Body of pancreas (tissue), 4 donors: Measurements from ENCODE around the gene DNAJC7. TPM values are rescaled to one million over a fixed set of nuclear protein-coding genes. Genes with fewer than 3 reads are reported as not detected.

ENCODE experiments used
- ATAC-seq: fragments of 150-250 bp; one replicate; pipeline ENCODE4 v1.9.1; 2016
- DNase-seq, 4 donors: peaks; one replicate each; pipeline ENCODE4 v3.0.0-alpha.2; 2019
- H3K27ac ChIP-seq, 4 donors: fragments of 200-600 bp; sonication (generic); 1 replicate in 3 of 4; 2 replicates in 1 of 4; pipeline versions ENCODE4 v1.5.1 to v1.6.1; 2016 to 2019; ENCODE audit warnings: mild to moderate bottlenecking in 1 of 4, mixed read lengths in 1 of 4, moderate library complexity in 1 of 4
- H3K27me3 ChIP-seq, 2 donors: fragments of 200-600 bp; sonication (generic); one replicate each; pipeline ENCODE4 v1.6.0; 2016; ENCODE audit warnings: mild to moderate bottlenecking in 1 of 2
- H3K36me3 ChIP-seq, 2 donors: fragments of 200-600 bp; sonication (generic); replicated peaks in 1 of 2; 2 replicates each; pipeline ENCODE4 v1.5.1; 2016; ENCODE audit warnings: low read depth in 2 of 2; ENCODE audit not compliant: insufficient read depth in 1 of 2
- H3K4me1 ChIP-seq: fragments of 200-600 bp; sonication (generic); one replicate; pipeline ENCODE4 v1.6.0; 2016
- H3K4me3 ChIP-seq, 2 donors: fragments of 200-600 bp; sonication (generic); 1 replicate in 1 of 2; 2 replicates in 1 of 2; pipeline ENCODE4 v1.5.1; 2016 to 2019
- H3K9me3 ChIP-seq, 3 donors: fragments of 200-600 bp; sonication (generic); 1 replicate in 2 of 3; 2 replicates in 1 of 3; pipeline ENCODE4 v1.5.1; 2016
- CTCF ChIP-seq, 7 experiments: fragments of 450-650 bp in 4 of 7; fragments of 200-600 bp in 3 of 7; sonication (generic) in 3 of 7; IDR thresholded peaks; one replicate each; pipeline ENCODE4 v1.5.1; 2016 to 2019; ENCODE audit warnings: antibody characterized with exemption in 7 of 7
- POLR2A ChIP-seq, 3 donors: fragments of 450-650 bp; IDR thresholded peaks; one replicate each; pipeline ENCODE4 v1.6.1; 2016; ENCODE audit warnings: antibody characterized with exemption in 3 of 3, mild to moderate bottlenecking in 2 of 3
- WGBS, 2 donors: methylation state at CpG; one replicate each; pipeline ENCODE4 v1.1.5; 2017; 5-methylcytosine and 5-hydroxymethylcytosine counted together
- intact Hi-C: fragments of 100-400 bp; cut with DNase I; formaldehyde crosslinking; loops from one replicate; pipeline ENCODE4 v1.15.1; 2023
- total RNA-seq, 2 donors: library from RNA; depleted of rRNA; stranded (reverse); fragments of >200 nt; gene quantifications; one replicate each; pipeline ENCODE4 v1.1.0, GENCODE V29; 2016

Gene DNAJC7
- total RNA-seq, 2 donors from 2014 or later, result 32.4 to 43.5 TPM

- peak; percentile 79 to 90 (median 88) for DNase-seq
- WGBS, 2 donors, result 30 to 36% methylated on average over 19 to 20 of the region's 22 CpGs
- Histone ChIP-seq H3K9me3 (no peaks in the 10 kb centered on the region), H3K36me3 (peaks cover 0 to 17% of the 10 kb centered on the region in 2 donors), H3K4me3 (no peak overlapping the region), H3K27ac (peak overlapping the region; percentile 73 to 82 (median 78)), H3K27me3 (no peaks in the 10 kb centered on the region), H3K4me1 (peaks cover 67% of the 10 kb centered on the region)
- intact Hi-C loops, result no loop called here
- TF ChIP-seq CTCF (IDR thresholded peaks at IDR 0.05), result peak in 1 of 7 experiments; percentile 10
- TF ChIP-seq POLR2A (IDR thresholded peaks at IDR 0.05), result no peak
- peak; percentile 87 for ATAC-seq
Measured at GRCh38 chr17:41972571-41973407, 44.5 kb downstream of the DNAJC7 start.

GRCh38 chr17:41971721-41972523 lies 45.3 kb downstream of the DNAJC7 start:
- WGBS, 2 donors, result 84 to 85% methylated on average over 17 to 18 of the region's 18 CpGs
- peaks cover 0 to 15% of the 10 kb centered on the region in 2 donors for H3K36me3 ChIP-seq
- H3K4me3 ChIP-seq, result no peak overlapping the region
- peak overlapping the region; percentile 73 to 82 (median 78) for H3K27ac ChIP-seq
- peaks cover 71% of the 10 kb centered on the region for H3K4me1 ChIP-seq
- no peaks in the 10 kb centered on the region for H3K27me3 ChIP-seq
- intact Hi-C loops, result no loop called here
- no peaks in the 10 kb centered on the region for H3K9me3 ChIP-seq
- no peak for ATAC-seq
- TF ChIP-seq POLR2A (IDR thresholded peaks at IDR 0.05), result no peak
- TF ChIP-seq CTCF (IDR thresholded peaks at IDR 0.05), result no peak
- DNase-seq, result no peak

- TF ChIP-seq POLR2A (IDR thresholded peaks at IDR 0.05) (no peak), CTCF (IDR thresholded peaks at IDR 0.05) (no peak)
- Histone ChIP-seq H3K9me3 (no peaks in the 10 kb centered on the region), H3K36me3 (peaks cover 0 to 9% of the 10 kb centered on the region in 2 donors), H3K27ac (peak overlapping the region in 3 of 4 donors; percentile 13 to 82 (median 16)), H3K4me3 (no peak overlapping the region), H3K27me3 (no peaks in the 10 kb centered on the region), H3K4me1 (peaks cover 73% of the 10 kb centered on the region)
- DNase-seq, result no peak
- 81 to 83% methylated on average over 5 of the region's 5 CpGs for WGBS, 2 donors
- intact Hi-C loops, result no loop called here
- no peak for ATAC-seq
Measured at GRCh38 chr17:41970901-41971331, 46.3 kb downstream of the DNAJC7 start.

GRCh38 chr17:41968676-41969075 lies 48.6 kb downstream of the DNAJC7 start:
- no peak overlapping the region for H3K4me3 ChIP-seq
- 91 to 94% methylated on average over 10 of the region's 10 CpGs for WGBS, 2 donors
- no peak for DNase-seq
- intact Hi-C loops, result no loop called here
- H3K9me3 ChIP-seq, result no peaks in the 10 kb centered on the region
- no peaks in the 10 kb centered on the region for H3K36me3 ChIP-seq
- H3K27me3 ChIP-seq, result no peaks in the 10 kb centered on the region
- peaks cover 77% of the 10 kb centered on the region for H3K4me1 ChIP-seq
- no peak for TF ChIP-seq POLR2A (IDR thresholded peaks at IDR 0.05)
- no peak for TF ChIP-seq CTCF (IDR thresholded peaks at IDR 0.05)
- peak overlapping the region in 2 of 4 donors; percentile 91 to 96 for H3K27ac ChIP-seq
- ATAC-seq, result no peak
